Stimulated activated CD8-positive, alpha-beta memory T cell treated with anti-CD3 and anti-CD28 coated beads, Interleukin-15, amount 100 ng/mL, for 48 hours (primary cell): ENCODE measurements around the gene IL17RA.

Experiments used
- DNase-seq, 2 donors: peaks; one replicate each; pipeline ENCODE4 v3.0.0-alpha.2; 2020; ENCODE audit warnings: low read depth in 2 of 2

IL17RA gene

GRCh38 chr22:17083811-17084441 lies 874 bp upstream of the IL17RA start:
- no peak for DNase-seq

- DNase-seq, result no peak
Measured at GRCh38 chr22:17085277-17086181, 729 bp downstream of the IL17RA start.

DNA sequence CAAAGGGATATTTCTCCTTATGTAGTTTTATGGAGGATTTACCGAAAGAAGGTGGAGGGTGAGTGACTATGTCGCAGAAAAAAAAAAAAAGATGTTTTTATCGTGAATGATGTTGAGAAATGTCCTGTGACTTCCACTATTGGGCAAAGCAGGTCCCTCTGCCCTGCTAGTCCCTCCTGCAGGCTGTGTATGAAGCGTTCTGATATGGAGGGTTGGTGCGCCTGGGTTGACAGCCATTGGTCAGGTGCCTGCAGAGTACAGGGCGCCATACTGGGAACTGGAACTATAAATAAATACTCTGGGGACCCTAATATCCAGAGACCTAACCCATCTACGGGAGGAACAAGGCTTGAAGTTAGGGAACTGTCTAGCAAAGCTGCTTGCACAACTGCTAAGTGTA lies 1.5 kb downstream of the IL17RA start:
- DNase-seq, result no peak

GRCh38 chr22:17086788-17087497 lies 2.1 kb downstream of the IL17RA start:
- no peak for DNase-seq

DNA sequence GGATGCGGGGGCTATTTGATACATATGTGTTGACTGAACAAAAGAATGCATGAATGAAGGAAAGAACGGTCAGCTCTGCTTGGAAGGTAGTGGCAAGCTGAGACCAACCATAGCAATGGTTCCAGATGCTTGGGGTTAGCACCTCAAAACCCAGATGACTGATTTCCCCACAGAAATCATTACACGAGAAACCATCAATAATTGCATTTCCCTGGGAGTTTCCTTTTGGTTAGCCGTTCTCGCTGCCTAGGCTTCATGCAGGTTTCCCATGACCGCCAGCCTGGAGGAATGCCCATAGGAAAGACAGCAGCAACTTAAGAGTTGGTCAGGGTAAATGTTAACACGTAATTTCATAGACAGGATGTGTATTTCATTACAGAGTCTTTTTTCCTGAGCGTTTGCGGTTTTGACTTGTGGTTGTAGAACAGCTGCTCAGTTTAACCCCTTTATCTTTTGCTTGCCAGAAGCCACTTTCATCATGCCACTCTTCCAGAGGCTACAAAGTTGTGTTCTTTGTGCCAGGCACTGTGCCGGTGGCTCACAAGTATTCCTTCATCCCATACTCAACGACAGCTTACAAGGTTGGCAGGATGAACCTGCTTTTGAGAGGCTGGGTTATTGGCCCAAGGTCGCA lies 2.8 kb downstream of the IL17RA start:
- DNase-seq, result peak; percentile 30 to 55

DNA sequence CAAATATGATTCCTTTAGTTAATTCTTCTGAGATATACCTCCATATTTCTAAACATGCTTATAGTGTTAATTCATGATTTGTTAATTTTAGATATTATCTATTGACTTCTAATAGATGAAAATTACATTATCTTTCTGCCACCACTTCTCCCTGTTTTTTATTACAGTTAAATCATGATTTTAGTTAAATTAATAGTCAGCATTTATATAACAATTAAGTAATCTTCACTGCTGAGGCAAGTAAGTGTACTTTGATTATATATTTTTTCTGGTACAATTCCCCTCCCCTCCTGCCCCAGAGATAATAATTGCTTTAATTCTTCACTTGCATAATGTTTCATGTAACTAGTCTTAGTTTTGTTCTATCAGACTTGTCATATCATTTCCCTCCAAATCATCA lies 5.8 kb downstream of the IL17RA start:
- no peak for DNase-seq

DNA sequence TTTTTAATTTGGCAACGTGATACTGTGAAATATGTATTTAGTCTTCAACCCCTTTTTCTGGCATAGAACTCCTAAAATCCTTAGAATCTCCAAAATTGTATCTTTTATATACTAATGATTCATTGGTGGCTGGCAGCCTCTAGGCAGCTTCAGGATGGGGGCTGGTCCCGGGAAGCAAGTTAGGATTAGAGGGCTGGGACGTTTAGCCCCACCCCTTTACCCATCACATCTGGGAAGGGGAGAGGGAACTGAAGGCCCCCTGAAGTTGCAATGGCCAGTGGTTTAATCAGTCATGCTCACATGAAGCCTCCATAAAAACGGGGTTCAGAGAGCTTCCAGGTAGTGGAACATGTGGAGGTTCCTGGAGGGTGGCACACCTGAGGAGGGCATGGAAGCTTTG lies 7.1 kb downstream of the IL17RA start:
- no peak for DNase-seq

- DNase-seq, result no peak
Measured at GRCh38 chr22:17093081-17093480, 8.3 kb downstream of the IL17RA start.

- no peak for DNase-seq
Measured at GRCh38 chr22:17095538-17095937, 10.7 kb downstream of the IL17RA start.

- DNase-seq, result no peak
Measured at GRCh38 chr22:17096071-17096470, 11.3 kb downstream of the IL17RA start.

DNA sequence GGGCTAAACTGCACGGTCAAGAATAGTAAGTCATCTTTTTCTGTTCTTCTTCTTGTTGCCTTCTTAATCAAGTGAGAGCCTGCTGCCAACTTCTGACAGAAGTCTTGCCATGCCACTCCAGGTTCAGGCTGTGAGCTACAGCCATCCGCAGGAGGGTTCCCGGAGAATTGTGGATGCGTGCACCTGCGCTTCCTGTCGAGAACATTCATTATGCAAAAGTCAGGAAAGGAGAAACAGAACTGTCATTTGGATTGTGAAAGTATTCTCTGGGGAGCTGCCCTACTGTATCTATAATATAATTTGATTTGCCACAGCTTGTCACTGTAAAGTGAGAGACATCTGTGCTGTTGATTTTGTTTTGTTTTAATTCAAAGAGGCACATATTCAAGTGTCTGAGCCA lies 12.3 kb downstream of the IL17RA start:
- DNase-seq, result no peak

DNA sequence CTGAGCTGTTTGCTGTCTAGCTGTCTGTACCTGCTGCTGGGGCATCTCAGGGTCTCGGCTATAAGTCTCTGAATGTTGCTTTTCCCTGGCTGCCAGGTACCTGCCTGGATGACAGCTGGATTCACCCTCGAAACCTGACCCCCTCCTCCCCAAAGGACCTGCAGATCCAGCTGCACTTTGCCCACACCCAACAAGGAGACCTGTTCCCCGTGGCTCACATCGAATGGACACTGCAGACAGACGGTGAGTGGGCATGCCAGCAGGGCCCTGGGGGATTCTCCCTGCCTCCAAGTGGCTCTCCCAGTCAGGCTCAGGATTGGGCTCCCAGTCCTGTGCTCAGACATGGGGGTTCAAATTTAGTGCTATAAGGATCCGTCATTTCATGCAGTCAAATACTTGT lies 12.9 kb downstream of the IL17RA start:
- DNase-seq, result no peak

DNA sequence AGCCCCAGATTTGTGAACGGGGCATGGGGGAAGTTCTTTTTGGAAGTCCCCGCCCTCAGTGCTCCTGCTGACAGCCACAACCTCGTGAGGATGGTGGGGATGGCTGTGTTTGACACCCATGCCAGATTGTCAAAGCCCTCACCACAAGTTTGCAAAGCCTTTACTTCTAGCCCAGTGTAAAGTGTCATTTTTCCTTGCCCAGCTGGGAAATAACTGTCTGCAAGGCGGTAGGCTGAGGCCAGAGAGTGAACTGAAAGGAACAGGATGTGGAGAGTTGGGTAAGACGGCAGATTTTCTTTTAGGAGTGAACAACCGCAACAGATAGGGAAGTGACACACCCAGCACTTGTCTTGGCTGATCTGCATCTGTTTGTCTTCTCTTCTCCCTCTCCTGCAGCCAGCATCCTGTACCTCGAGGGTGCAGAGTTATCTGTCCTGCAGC lies 13.6 kb downstream of the IL17RA start:
- no peak for DNase-seq

DNA sequence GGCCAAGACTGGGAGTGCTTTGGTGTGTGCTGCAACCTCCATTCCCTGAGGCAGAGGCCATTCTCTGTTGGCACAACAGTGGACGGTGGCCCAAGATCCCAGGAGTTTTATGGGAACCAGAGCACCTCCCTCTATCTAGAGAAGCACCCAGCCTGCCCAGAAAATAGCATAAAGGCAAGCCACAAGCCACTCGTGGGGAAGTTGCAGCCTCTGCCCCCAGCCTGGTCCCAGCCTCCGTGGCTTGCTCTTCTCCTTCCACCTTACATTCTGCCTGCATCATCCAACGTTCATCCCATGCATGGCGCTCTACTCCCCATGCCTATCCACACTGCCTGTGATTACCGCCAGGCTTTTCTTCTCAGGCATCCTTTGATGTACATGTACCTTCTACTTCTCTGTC lies 15.8 kb downstream of the IL17RA start:
- no peak for DNase-seq

DNA sequence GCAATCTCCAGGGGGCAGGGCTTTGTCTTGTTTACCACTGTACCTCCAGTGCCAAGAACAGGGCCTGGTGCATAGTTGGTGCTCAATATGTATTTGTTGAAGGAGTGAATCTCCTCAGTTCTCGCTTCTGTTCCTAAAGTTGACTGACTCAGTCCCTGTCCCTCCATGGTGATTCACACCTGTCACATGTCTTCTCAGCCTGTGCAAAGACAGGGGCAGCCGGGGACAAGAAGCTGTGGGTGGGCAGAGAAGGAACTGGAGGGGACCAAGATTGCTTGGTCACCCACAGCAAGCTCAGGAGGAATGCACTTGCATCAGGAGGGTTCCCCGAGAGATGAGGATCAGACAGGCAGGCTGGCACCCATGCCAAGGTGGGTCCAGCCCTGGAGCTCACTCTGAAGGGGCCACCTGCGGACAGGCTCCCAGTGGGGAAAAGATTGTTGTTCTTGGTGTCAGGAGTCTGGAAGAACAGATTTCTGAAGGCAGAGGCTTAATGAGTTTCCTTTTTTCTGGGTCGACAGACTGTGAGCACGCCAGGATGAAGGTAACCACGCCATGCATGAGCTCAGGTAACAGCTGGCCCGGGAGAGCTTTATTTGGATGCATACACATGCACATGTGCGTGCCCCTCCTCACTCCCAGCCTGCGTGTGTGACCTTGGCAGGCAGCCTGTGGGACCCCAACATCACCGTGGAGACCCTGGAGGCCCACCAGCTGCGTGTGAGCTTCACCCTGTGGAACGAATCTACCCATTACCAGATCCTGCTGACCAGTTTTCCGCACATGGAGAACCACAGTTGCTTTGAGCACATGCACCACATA lies 16.9 kb downstream of the IL17RA start:
- no peak for DNase-seq

DNA sequence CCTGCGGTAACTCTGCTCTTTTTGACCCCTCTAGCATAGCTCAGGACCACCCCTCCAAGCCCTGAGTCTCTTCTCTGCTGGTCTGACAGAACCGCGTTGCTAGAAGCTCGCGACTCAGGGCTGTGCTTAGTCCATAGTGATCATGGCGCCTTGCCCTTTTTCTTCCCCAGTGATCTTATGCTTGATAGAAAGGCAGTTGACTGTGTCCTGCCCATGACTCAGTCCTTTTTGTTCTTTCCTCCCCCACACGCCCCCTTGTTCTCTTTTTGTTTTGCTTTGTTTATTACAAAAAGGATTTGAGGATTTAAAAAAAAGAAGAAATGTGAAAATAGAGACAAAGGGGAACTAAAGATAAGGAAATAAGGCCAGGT lies 17.5 kb downstream of the IL17RA start:
- no peak for DNase-seq

- no peak for DNase-seq
Measured at GRCh38 chr22:17103351-17103750, 18.6 kb downstream of the IL17RA start.

- no peak for DNase-seq
Measured at GRCh38 chr22:17104336-17104935, 19.6 kb downstream of the IL17RA start.

DNA sequence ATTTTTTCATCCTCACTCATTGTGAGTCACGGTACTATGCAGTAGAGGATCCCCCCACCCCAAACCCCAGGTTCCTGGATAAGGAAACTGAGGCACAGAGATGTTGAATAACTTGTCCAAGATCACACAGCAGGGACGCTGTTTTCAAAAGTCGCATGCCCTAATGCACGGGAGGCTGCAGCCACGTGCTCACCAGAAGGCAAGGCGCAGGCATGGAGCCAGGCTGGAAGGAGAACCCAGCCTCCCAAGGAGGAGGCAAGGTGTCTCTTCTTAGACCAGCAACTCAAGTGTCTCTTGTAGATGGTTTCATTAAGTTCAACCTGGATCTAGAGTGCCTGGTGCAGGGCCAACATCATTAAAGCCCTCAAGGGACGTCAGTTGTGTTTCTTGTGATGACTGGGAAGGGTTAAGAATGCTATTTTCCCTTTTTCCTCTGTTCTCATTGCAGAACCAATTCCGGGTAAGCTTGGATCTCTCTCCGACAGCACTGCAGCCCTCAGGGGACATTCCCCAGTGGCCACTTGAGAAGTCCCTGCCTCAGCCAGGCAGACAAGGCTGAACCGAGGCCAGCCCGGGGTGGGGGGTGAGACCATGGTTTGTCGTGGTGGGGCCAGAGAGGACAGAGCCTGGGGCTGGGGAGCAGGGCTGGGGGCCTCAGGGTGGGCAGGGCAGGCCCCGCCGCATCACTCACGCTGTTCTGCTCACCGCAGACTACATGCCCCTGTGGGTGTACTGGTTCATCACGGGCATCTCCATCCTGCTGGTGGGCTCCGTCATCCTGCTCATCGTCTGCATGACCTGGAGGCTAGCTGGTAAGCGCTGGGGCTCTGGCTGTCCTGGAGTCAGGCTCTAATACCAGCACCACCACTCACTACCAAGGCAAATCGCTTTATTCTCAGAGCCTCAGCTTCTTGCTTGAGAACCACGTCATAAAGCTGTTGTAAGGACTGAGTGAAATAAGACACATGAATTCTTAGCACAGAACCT lies 20.6 kb downstream of the IL17RA start:
- no peak for DNase-seq
